ENCODE results near the gene OR1I1.
A peak's percentile ranks its signal among the peaks of the same experiment; 100 is the strongest.
"Not testable (repeated sequence)": the region's sequence is repeated elsewhere in the genome, so short reads cannot be mapped to it uniquely, and the experiment has no call there.

Gene OR1I1

GRCh38 chr19:15080002-15080401 is 2.0 kb upstream of the OR1I1 start:
- H4K8ac ChIP-seq (ENCODE audit: low read depth, low read length); H3K18ac ChIP-seq (ENCODE audit: low read length); H2AK5ac ChIP-seq (ENCODE audit: low read depth, low read length); H3K36me3 ChIP-seq (replicated peaks in 1 of 2; ENCODE audit: control insufficient read depth in 2 of 2, insufficient read depth in 2 of 2, low read length in 2 of 2); H2AFZ ChIP-seq (ENCODE audit: low read length); H3K14ac ChIP-seq (ENCODE audit: low read length); H3K23ac ChIP-seq (ENCODE audit: low read depth, low read length, poor library complexity); H4K91ac ChIP-seq (ENCODE audit: low read depth, low read length, poor library complexity); DNase-seq (ENCODE audit: low spot score); H3K9me3 ChIP-seq (replicated peaks in 1 of 2; ENCODE audit: control insufficient read depth in 2 of 2, insufficient read depth in 1 of 2, low read depth in 1 of 2, low read length in 2 of 2); H3K4ac ChIP-seq (ENCODE audit: low read length); H2BK15ac ChIP-seq (ENCODE audit: low read length); H3K4me3 ChIP-seq (ENCODE audit: low read length in 2 of 2); H3K4me2 ChIP-seq (ENCODE audit: insufficient read depth, low read length, poor library complexity, severe bottlenecking); H3K27ac ChIP-seq (replicated peaks; ENCODE audit: low read length); H3K79me1 ChIP-seq (ENCODE audit: low read depth, low read length); H2BK120ac ChIP-seq (ENCODE audit: low read depth, low read length); H3K4me1 ChIP-seq (ENCODE audit: control insufficient read depth in 2 of 2, insufficient read depth in 1 of 2, low read depth in 1 of 2, low read length in 2 of 2); H2BK5ac ChIP-seq (ENCODE audit: low read length); H2BK12ac ChIP-seq (ENCODE audit: low read length); H3K9ac ChIP-seq (ENCODE audit: low read depth, low read length, poor library complexity): not testable (repeated sequence)
- no CpG with 5 or more reads among the region's 4 CpGs for WGBS, 2 donors (ENCODE audit: extremely low coverage in 2 of 2, insufficient read length in 2 of 2, insufficient replicate concordance in 1 of 2)
- peaks cover 0 to 18% (median 0%) of the 10 kb centered on the region in 3 experiments for H3K27me3 ChIP-seq (ENCODE audit: control insufficient read depth in 3 of 3, insufficient read depth in 3 of 3, low read depth in 1 of 3, low read length in 3 of 3)

GRCh38 chr19:15087182-15087581 is 5.2 kb downstream of the OR1I1 start:
- no peak overlapping the region for H2AFZ ChIP-seq (ENCODE audit: low read length)
- no peaks in the 10 kb centered on the region for H3K9me3 ChIP-seq (replicated peaks in 1 of 2; ENCODE audit: control insufficient read depth in 2 of 2, insufficient read depth in 1 of 2, low read depth in 1 of 2, low read length in 2 of 2)
- H3K4me1 ChIP-seq (ENCODE audit: control insufficient read depth in 2 of 2, insufficient read depth in 1 of 2, low read depth in 1 of 2, low read length in 2 of 2): no peaks in the 10 kb centered on the region
- DNase-seq (ENCODE audit: low spot score): no peak
- no peaks in the 10 kb centered on the region for H3K79me1 ChIP-seq (ENCODE audit: low read depth, low read length)
- no peak overlapping the region for H3K23ac ChIP-seq (ENCODE audit: low read depth, low read length, poor library complexity)
- no peak overlapping the region for H3K4me2 ChIP-seq (ENCODE audit: insufficient read depth, low read length, poor library complexity, severe bottlenecking)
- no peak overlapping the region for H3K4me3 ChIP-seq (ENCODE audit: low read length in 2 of 2)
- no peak overlapping the region for H2AK5ac ChIP-seq (ENCODE audit: low read depth, low read length)
- no peak overlapping the region for H3K4ac ChIP-seq (ENCODE audit: low read length)
- peaks cover 0 to 41% (median 0%) of the 10 kb centered on the region in 3 experiments for H3K27me3 ChIP-seq (ENCODE audit: control insufficient read depth in 3 of 3, insufficient read depth in 3 of 3, low read depth in 1 of 3, low read length in 3 of 3)
- no CpG with 5 or more reads among the region's 11 CpGs for WGBS, 2 donors (ENCODE audit: extremely low coverage in 2 of 2, insufficient read length in 2 of 2, insufficient replicate concordance in 1 of 2)
- no peaks in the 10 kb centered on the region for H3K36me3 ChIP-seq (replicated peaks in 1 of 2; ENCODE audit: control insufficient read depth in 2 of 2, insufficient read depth in 2 of 2, low read length in 2 of 2)
- no peak overlapping the region for H2BK15ac ChIP-seq (ENCODE audit: low read length)
- peak overlapping the region; percentile 25 for H3K14ac ChIP-seq (ENCODE audit: low read length)
- no peak overlapping the region for H3K9ac ChIP-seq (ENCODE audit: low read depth, low read length, poor library complexity)
- peak overlapping the region; percentile 30 for H2BK5ac ChIP-seq (ENCODE audit: low read length)
- peak overlapping the region; percentile 13 for H2BK120ac ChIP-seq (ENCODE audit: low read depth, low read length)
- no peak overlapping the region for H4K8ac ChIP-seq (ENCODE audit: low read depth, low read length)
- H2BK12ac ChIP-seq (ENCODE audit: low read length): no peak overlapping the region
- H4K91ac ChIP-seq (ENCODE audit: low read depth, low read length, poor library complexity): no peak overlapping the region
- no peak overlapping the region for H3K18ac ChIP-seq (ENCODE audit: low read length)
- H3K27ac ChIP-seq (replicated peaks; ENCODE audit: low read length): no peak overlapping the region

- H3K9ac ChIP-seq (ENCODE audit: low read depth, low read length, poor library complexity): no peak overlapping the region
- no peak overlapping the region for H2BK5ac ChIP-seq (ENCODE audit: low read length)
- no peak overlapping the region for H2BK15ac ChIP-seq (ENCODE audit: low read length)
- no peak overlapping the region for H2BK120ac ChIP-seq (ENCODE audit: low read depth, low read length)
- no peaks in the 10 kb centered on the region for H3K79me1 ChIP-seq (ENCODE audit: low read depth, low read length)
- H2BK12ac ChIP-seq (ENCODE audit: low read length): no peak overlapping the region
- H3K18ac ChIP-seq (ENCODE audit: low read length): no peak overlapping the region
- H4K8ac ChIP-seq (ENCODE audit: low read depth, low read length): no peak overlapping the region
- H3K4me1 ChIP-seq (ENCODE audit: control insufficient read depth in 2 of 2, insufficient read depth in 1 of 2, low read depth in 1 of 2, low read length in 2 of 2): no peaks in the 10 kb centered on the region
- H3K4me3 ChIP-seq (ENCODE audit: low read length in 2 of 2): no peak overlapping the region
- H3K14ac ChIP-seq (ENCODE audit: low read length): no peak overlapping the region
- peaks cover 0 to 13% (median 0%) of the 10 kb centered on the region in 3 experiments for H3K27me3 ChIP-seq (ENCODE audit: control insufficient read depth in 3 of 3, insufficient read depth in 3 of 3, low read depth in 1 of 3, low read length in 3 of 3)
- H3K9me3 ChIP-seq (replicated peaks in 1 of 2; ENCODE audit: control insufficient read depth in 2 of 2, insufficient read depth in 1 of 2, low read depth in 1 of 2, low read length in 2 of 2): no peaks in the 10 kb centered on the region
- no peak overlapping the region for H3K4ac ChIP-seq (ENCODE audit: low read length)
- peak overlapping the region; percentile 59 for H2AFZ ChIP-seq (ENCODE audit: low read length)
- DNase-seq (ENCODE audit: low spot score): peak; percentile 72
- WGBS, 2 donors (ENCODE audit: extremely low coverage in 2 of 2, insufficient read length in 2 of 2, insufficient replicate concordance in 1 of 2): no CpG with 5 or more reads among the region's 13 CpGs
- no peak overlapping the region for H3K23ac ChIP-seq (ENCODE audit: low read depth, low read length, poor library complexity)
- H3K27ac ChIP-seq (replicated peaks; ENCODE audit: low read length): no peak overlapping the region
- no peaks in the 10 kb centered on the region for H3K36me3 ChIP-seq (replicated peaks in 1 of 2; ENCODE audit: control insufficient read depth in 2 of 2, insufficient read depth in 2 of 2, low read length in 2 of 2)
- no peak overlapping the region for H2AK5ac ChIP-seq (ENCODE audit: low read depth, low read length)
- H4K91ac ChIP-seq (ENCODE audit: low read depth, low read length, poor library complexity): no peak overlapping the region
- H3K4me2 ChIP-seq (ENCODE audit: insufficient read depth, low read length, poor library complexity, severe bottlenecking): no peak overlapping the region
Observed at GRCh38 chr19:15091918-15092753, 10.1 kb downstream of the OR1I1 start.

- H3K23ac ChIP-seq (ENCODE audit: low read depth, low read length, poor library complexity): no peak overlapping the region
- H3K9me3 ChIP-seq (replicated peaks in 1 of 2; ENCODE audit: control insufficient read depth in 2 of 2, insufficient read depth in 1 of 2, low read depth in 1 of 2, low read length in 2 of 2): no peaks in the 10 kb centered on the region
- no peak overlapping the region for H2BK15ac ChIP-seq (ENCODE audit: low read length)
- no peak overlapping the region for H4K91ac ChIP-seq (ENCODE audit: low read depth, low read length, poor library complexity)
- no peaks in the 10 kb centered on the region for H3K79me1 ChIP-seq (ENCODE audit: low read depth, low read length)
- no peak overlapping the region for H2BK5ac ChIP-seq (ENCODE audit: low read length)
- peaks cover 0 to 5% (median 0%) of the 10 kb centered on the region in 3 experiments for H3K27me3 ChIP-seq (ENCODE audit: control insufficient read depth in 3 of 3, insufficient read depth in 3 of 3, low read depth in 1 of 3, low read length in 3 of 3)
- H2AFZ ChIP-seq (ENCODE audit: low read length): no peak overlapping the region
- no peak overlapping the region for H2AK5ac ChIP-seq (ENCODE audit: low read depth, low read length)
- no peak overlapping the region for H3K9ac ChIP-seq (ENCODE audit: low read depth, low read length, poor library complexity)
- H3K4me1 ChIP-seq (ENCODE audit: control insufficient read depth in 2 of 2, insufficient read depth in 1 of 2, low read depth in 1 of 2, low read length in 2 of 2): no peaks in the 10 kb centered on the region
- no peak overlapping the region for H3K18ac ChIP-seq (ENCODE audit: low read length)
- H3K4me3 ChIP-seq (ENCODE audit: low read length in 2 of 2): no peak overlapping the region
- H3K14ac ChIP-seq (ENCODE audit: low read length): no peak overlapping the region
- H3K4ac ChIP-seq (ENCODE audit: low read length): no peak overlapping the region
- H2BK12ac ChIP-seq (ENCODE audit: low read length): no peak overlapping the region
- H3K27ac ChIP-seq (replicated peaks; ENCODE audit: low read length): no peak overlapping the region
- WGBS, 2 donors (ENCODE audit: extremely low coverage in 2 of 2, insufficient read length in 2 of 2, insufficient replicate concordance in 1 of 2): no CpG with 5 or more reads among the region's 2 CpGs
- H3K36me3 ChIP-seq (replicated peaks in 1 of 2; ENCODE audit: control insufficient read depth in 2 of 2, insufficient read depth in 2 of 2, low read length in 2 of 2): no peaks in the 10 kb centered on the region
- no peak overlapping the region for H2BK120ac ChIP-seq (ENCODE audit: low read depth, low read length)
- no peak for DNase-seq (ENCODE audit: low spot score)
- no peak overlapping the region for H4K8ac ChIP-seq (ENCODE audit: low read depth, low read length)
- no peak overlapping the region for H3K4me2 ChIP-seq (ENCODE audit: insufficient read depth, low read length, poor library complexity, severe bottlenecking)
Observed at GRCh38 chr19:15093001-15093400, 11.0 kb downstream of the OR1I1 start.
